Naive thymus-derived CD4-positive, alpha-beta T cell (primary cell): ENCODE measurements around the gene SPHKAP. TPM values are rescaled to one million over a fixed set of nuclear protein-coding genes. Genes with fewer than 3 reads are reported as not detected.

Source experiments
- ATAC-seq: fragments of 150-1000 bp; cut with Tn5 transposase; 2 replicates; pipeline ENCODE4 v1.10.0; 2021; ENCODE audit warnings: mild to moderate bottlenecking, moderate library complexity
- CTCF ChIA-PET: fragments of 350-600 bp; sonication (Branson Sonifier 250); formaldehyde crosslinking; loops from one replicate; lab custom pipeline; 2021; ENCODE audit warnings: antibody characterized with exemption; lab: Charles Lee
- POLR2A ChIA-PET: fragments of 350-600 bp; sonication (Branson Sonifier 250); formaldehyde crosslinking; loops from one replicate; lab custom pipeline; 2021; ENCODE audit warnings: antibody characterized with exemption, inconsistent platforms; lab: Charles Lee
- DNase-seq, 9 donors: peaks; one replicate each; pipeline versions ENCODE4 v3.0.0 to v3.0.0-alpha.2; 2020 to 2022; ENCODE audit warnings: mixed read lengths in 1 of 9
- H3K27ac ChIP-seq: one replicate; pipeline ENCODE4 v1.7.0; 2013; ENCODE audit warnings: mild to moderate bottlenecking, low read depth, low read length, moderate library complexity
- H3K27me3 ChIP-seq, 2 donors: one replicate each; pipeline ENCODE4 v1.7.0; 2013; ENCODE audit warnings: low read length in 2 of 2, mild to moderate bottlenecking in 2 of 2, moderate library complexity in 2 of 2; ENCODE audit not compliant: control insufficient read depth in 2 of 2, insufficient read depth in 2 of 2
- H3K36me3 ChIP-seq, 3 experiments: 1 replicate in 2 of 3; 2 replicates in 1 of 3; pipeline ENCODE4 v1.7.0; 2013; ENCODE audit warnings: low read length in 3 of 3, mild to moderate bottlenecking in 3 of 3, moderate library complexity in 1 of 3; ENCODE audit not compliant: insufficient read depth in 3 of 3, control insufficient read depth in 2 of 3
- H3K4me1 ChIP-seq, 2 donors: one replicate each; pipeline ENCODE4 v1.7.0; 2013; ENCODE audit warnings: low read length in 2 of 2, mild to moderate bottlenecking in 2 of 2, moderate library complexity in 1 of 2; ENCODE audit not compliant: control insufficient read depth in 2 of 2, insufficient read depth in 2 of 2
- H3K4me3 ChIP-seq: 2 replicates; pipeline ENCODE4 v1.7.0; 2013; ENCODE audit warnings: mild to moderate bottlenecking, low read length
- H3K9me3 ChIP-seq, 3 experiments: 1 replicate in 2 of 3; 2 replicates in 1 of 3; pipeline ENCODE4 v1.7.0; 2013; ENCODE audit warnings: low read length in 3 of 3; ENCODE audit not compliant: control insufficient read depth in 2 of 3
- H3K27ac Mint-ChIP-seq, 9 donors: one replicate each; pipeline ENCODE4 v1.8.0; 2020 to 2022; ENCODE audit warnings: mixed read lengths in 9 of 9, mild to moderate bottlenecking in 8 of 9, moderate library complexity in 5 of 9, inconsistent platforms in 2 of 9
- H3K27me3 Mint-ChIP-seq, 5 donors: one replicate each; pipeline ENCODE4 v1.8.0; 2021 to 2022; ENCODE audit warnings: mixed read lengths in 5 of 5, mild to moderate bottlenecking in 1 of 5
- H3K36me3 Mint-ChIP-seq, 5 donors: one replicate each; pipeline ENCODE4 v1.8.0; 2020 to 2022; ENCODE audit warnings: mixed read lengths in 5 of 5, mild to moderate bottlenecking in 3 of 5, inconsistent platforms in 1 of 5
- H3K4me1 Mint-ChIP-seq, 7 donors: one replicate each; pipeline ENCODE4 v1.8.0; 2020 to 2022; ENCODE audit warnings: mixed read lengths in 7 of 7, mild to moderate bottlenecking in 3 of 7, inconsistent platforms in 1 of 7
- H3K4me3 Mint-ChIP-seq, 10 donors: one replicate each; pipeline ENCODE4 v1.8.0; 2020 to 2022; ENCODE audit warnings: mild to moderate bottlenecking in 10 of 10, mixed read lengths in 10 of 10, moderate library complexity in 6 of 10, inconsistent platforms in 2 of 10
- H3K9me3 Mint-ChIP-seq, 11 donors: one replicate each; pipeline ENCODE4 v1.8.0; 2020 to 2022; ENCODE audit warnings: mixed read lengths in 11 of 11, mild to moderate bottlenecking in 4 of 11, inconsistent platforms in 1 of 11, moderate library complexity in 1 of 11
- intact Hi-C, 2 donors: fragments of 100-400 bp; cut with micrococcal nuclease; formaldehyde crosslinking; loops; one replicate each; pipeline ENCODE4 v1.15.1; 2023
- polyA plus RNA-seq, 2 donors: library from polyadenylated mRNA; unstranded; fragments of 300-500 nt; fragmentation: Illumina TruSeq; gene quantifications; one replicate each; pipeline ENCODE4 v1.2.3, GENCODE V29; 2021
- total RNA-seq, 6 experiments: library from RNA in 5 of 6; stranded (reverse) in 5 of 6; gene quantifications; 1 replicate in 5 of 6; 2 replicates in 1 of 6; pipeline ENCODE4 v1.2.3 and lab custom pipeline; 2021 to 2026

Gene SPHKAP
- total and polyA plus RNA-seq, 7 experiments from 2014 or later, result not detected

- Mint-ChIP-seq H3K27me3 (peaks cover 0 to 19% (median under 1%) of the 10 kb centered on the region in 5 donors), H3K27ac (no peak overlapping the region), H3K4me1 (peaks cover 0 to 3% (median 0%) of the 10 kb centered on the region in 7 donors), H3K36me3 (no peaks in the 10 kb centered on the region), H3K9me3 (peaks cover 0 to 10% (median 4%) of the 10 kb centered on the region in 11 donors), H3K4me3 (no peak overlapping the region)
- no peaks in the 10 kb centered on the region for H3K4me1 ChIP-seq
- ATAC-seq (no peak), DNase-seq (no peak)
- no peak overlapping the region for H3K27ac ChIP-seq
- intact Hi-C loops, result no loop called here
- ChIA-PET POLR2A (no interaction called here), CTCF (no interaction called here)
- no peak overlapping the region for H3K4me3 ChIP-seq
- H3K9me3 ChIP-seq, result no peaks in the 10 kb centered on the region
- no peaks in the 10 kb centered on the region for H3K27me3 ChIP-seq
- H3K36me3 ChIP-seq, result no peaks in the 10 kb centered on the region
These were observed 247.6 kb downstream of the SPHKAP start for GRCh38 chr2:227933884-227934283.

GRCh38 chr2:227932403-227932802, 249.1 kb downstream of the SPHKAP start:
- H3K4me1 Mint-ChIP-seq, result peaks cover 0 to 3% (median 0%) of the 10 kb centered on the region in 7 donors
- H3K36me3 Mint-ChIP-seq, result no peaks in the 10 kb centered on the region
- Histone ChIP-seq H3K36me3 (no peaks in the 10 kb centered on the region), H3K4me3 (no peak overlapping the region), H3K27ac (no peak overlapping the region), H3K9me3 (no peaks in the 10 kb centered on the region), H3K27me3 (no peaks in the 10 kb centered on the region), H3K4me1 (no peaks in the 10 kb centered on the region)
- POLR2A ChIA-PET, result no interaction called here
- ATAC-seq (no peak), DNase-seq (no peak)
- no peak overlapping the region for H3K4me3 Mint-ChIP-seq
- CTCF ChIA-PET, result no interaction called here
- H3K27ac Mint-ChIP-seq, result no peak overlapping the region
- peaks cover 0 to 11% (median 3%) of the 10 kb centered on the region in 11 donors for H3K9me3 Mint-ChIP-seq
- peaks cover 0 to 15% (median 0%) of the 10 kb centered on the region in 5 donors for H3K27me3 Mint-ChIP-seq
- intact Hi-C loops, result no loop called here

DNA sequence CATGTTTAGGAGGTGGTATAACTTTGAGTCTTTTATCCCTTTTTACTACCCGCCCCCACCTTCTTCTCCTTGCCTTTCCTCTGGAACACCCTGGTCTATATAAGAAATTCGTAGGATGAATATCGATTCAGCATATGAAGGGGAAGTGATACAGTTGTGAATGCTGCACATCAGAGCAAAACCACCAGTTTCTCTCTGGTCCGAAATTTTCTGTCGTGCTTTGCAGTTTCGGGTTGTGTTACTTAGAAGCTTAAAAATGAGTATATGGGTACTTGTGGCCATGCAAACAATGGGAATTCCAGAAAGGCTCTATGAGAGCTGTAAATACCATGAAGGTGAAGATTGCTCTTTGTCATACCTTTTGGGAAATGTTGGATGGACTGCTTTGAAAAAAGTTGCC, 249.5 kb downstream of the SPHKAP start:
- H3K27me3 ChIP-seq, result no peaks in the 10 kb centered on the region
- peaks cover 1 to 15% (median 4%) of the 10 kb centered on the region in 11 donors for H3K9me3 Mint-ChIP-seq
- H3K4me1 Mint-ChIP-seq, result peaks cover 0 to 3% (median 0%) of the 10 kb centered on the region in 7 donors
- H3K27me3 Mint-ChIP-seq, result peaks cover 0 to 10% (median 0%) of the 10 kb centered on the region in 5 donors
- DNase-seq, result no peak
- no peaks in the 10 kb centered on the region for H3K36me3 ChIP-seq
- H3K4me1 ChIP-seq, result no peaks in the 10 kb centered on the region
- no peaks in the 10 kb centered on the region for H3K36me3 Mint-ChIP-seq
- H3K27ac ChIP-seq, result no peak overlapping the region
- CTCF ChIA-PET, result no interaction called here
- no peak overlapping the region for H3K27ac Mint-ChIP-seq
- no peak overlapping the region for H3K4me3 ChIP-seq
- H3K4me3 Mint-ChIP-seq, result no peak overlapping the region
- no peaks in the 10 kb centered on the region for H3K9me3 ChIP-seq
- intact Hi-C loops, result no loop called here
- POLR2A ChIA-PET, result no interaction called here
- ATAC-seq, result no peak
